Renal cortical epithelial cell (primary cell): ENCODE measurements around the gene MMP14. TPM values are rescaled to one million over a fixed set of nuclear protein-coding genes. Genes with fewer than 3 reads are reported as not detected.
"Not testable (repeated sequence)": the region's sequence is repeated elsewhere in the genome, so short reads cannot be mapped to it uniquely, and the experiment has no call there.

Source experiments
- DNase-seq: peaks from one replicate; pipeline ENCODE4 v3.0.0-alpha.2; 2011; ENCODE audit warnings: low read depth
- total RNA-seq: library from RNA; depleted of rRNA; stranded (reverse); fragments of >200 nt; gene quantifications from 2 replicates; pipeline ENCODE4 v1.2.3, GENCODE V29; 2014

The MMP14 gene
- total RNA-seq, 1 donor from 2014 or later = 180 TPM

DNA sequence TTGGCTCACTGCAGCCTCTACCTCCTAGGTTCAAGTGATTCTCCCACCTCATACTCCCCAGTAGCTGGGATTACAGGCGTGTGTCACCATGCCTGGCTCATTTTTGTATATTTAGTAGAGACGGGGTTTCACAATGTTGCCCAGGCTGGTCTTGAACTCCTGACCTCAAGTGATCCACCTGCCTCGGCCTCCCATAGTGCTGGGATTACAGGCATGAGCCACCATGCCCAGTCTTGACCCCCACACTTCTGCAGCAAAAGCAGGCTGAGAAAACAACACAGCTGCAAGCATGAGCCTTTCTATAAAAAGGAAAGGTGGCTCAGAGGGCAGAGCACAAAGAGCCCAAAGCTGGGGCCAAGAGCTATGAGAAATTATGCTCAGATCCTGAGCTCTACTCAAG, 24.0 kb downstream of the MMP14 start:
- DNase-seq = not testable (repeated sequence)

- no peak for DNase-seq
Observed at GRCh38 chr14:22861651-22862050, 25.3 kb downstream of the MMP14 start.

GRCh38 chr14:22864979-22865378, 28.6 kb downstream of the MMP14 start:
- no peak for DNase-seq

GRCh38 chr14:22865424-22866405, 29.3 kb downstream of the MMP14 start:
- DNase-seq = no peak

GRCh38 chr14:22866874-22867273, 30.5 kb downstream of the MMP14 start:
- DNase-seq = no peak

GRCh38 chr14:22870811-22871223, 34.4 kb downstream of the MMP14 start:
- DNase-seq = no peak

- DNase-seq = peak; percentile 86
Observed at GRCh38 chr14:22871224-22872032, 35.0 kb downstream of the MMP14 start, which contains the start of gene LRP10. TSS of gene LRP10 (plus strand) at chr14:22871740. CDS start at chr14:22872304, 564 bp downstream.

- peak; percentile 84 for DNase-seq
Observed at GRCh38 chr14:22872033-22872832, 35.8 kb downstream of the MMP14 start.

GRCh38 chr14:22872833-22873520, 36.6 kb downstream of the MMP14 start:
- peak; percentile 19 for DNase-seq

- DNase-seq = no peak
Observed at GRCh38 chr14:22875003-22875747, 38.8 kb downstream of the MMP14 start.

GRCh38 chr14:22875748-22876319, 39.4 kb downstream of the MMP14 start:
- DNase-seq = no peak

- DNase-seq = no peak
Observed at GRCh38 chr14:22877000-22877501, 40.7 kb downstream of the MMP14 start.

GRCh38 chr14:22878271-22879246, 42.2 kb downstream of the MMP14 start:
- DNase-seq = no peak

DNA sequence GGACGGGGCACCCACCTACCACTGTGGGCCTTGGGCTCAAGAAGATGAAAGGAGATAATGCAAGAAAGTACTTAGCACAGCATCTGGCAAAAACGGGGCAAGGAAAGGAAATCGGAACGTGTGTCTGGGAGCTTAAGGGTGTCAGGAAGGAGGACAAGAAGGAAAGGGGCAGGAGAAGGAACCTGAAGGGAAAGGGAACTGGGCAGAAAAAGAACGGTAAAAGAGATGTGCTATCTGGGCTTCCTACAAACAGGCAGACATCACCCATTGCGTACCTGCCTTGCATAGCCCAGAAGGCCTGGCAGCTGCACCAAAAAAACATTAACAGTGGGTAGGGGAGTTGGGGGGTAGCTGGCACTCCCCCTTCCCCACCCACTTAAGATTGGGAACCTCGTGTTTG, 45.7 kb downstream of the MMP14 start:
- DNase-seq = no peak

DNA sequence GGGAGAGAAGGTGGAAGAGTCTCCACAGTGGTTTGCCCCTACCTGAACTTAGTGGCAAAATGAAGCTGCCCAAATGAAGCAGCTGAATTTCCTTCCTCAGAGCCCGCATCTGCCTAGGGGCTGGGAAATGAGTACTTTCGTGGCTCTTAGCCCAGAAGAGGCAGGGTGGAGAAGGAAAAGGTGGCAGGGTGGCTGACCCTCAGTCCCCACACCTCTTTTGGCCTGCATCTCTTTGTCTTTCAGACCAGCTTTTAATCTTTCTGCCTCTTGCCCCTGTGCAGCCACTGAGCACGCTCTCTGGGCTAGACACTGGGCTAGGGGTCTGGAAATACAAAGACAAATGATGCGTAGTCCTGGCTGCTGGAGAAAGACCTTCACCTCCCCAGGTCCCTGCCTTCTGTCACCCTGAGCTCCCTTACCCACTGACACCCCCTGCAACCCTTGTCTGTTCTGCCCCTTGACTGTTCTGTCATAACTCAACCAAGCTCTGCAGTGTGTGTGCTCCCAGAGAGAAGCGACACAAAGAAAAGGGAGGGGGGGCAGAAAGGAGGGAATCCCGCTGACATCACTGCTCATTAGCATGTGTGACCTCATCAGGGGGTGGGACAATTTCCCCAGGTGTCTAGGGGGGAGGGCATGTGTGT, 46.3 kb downstream of the MMP14 start:
- DNase-seq = peak; percentile 51

DNA sequence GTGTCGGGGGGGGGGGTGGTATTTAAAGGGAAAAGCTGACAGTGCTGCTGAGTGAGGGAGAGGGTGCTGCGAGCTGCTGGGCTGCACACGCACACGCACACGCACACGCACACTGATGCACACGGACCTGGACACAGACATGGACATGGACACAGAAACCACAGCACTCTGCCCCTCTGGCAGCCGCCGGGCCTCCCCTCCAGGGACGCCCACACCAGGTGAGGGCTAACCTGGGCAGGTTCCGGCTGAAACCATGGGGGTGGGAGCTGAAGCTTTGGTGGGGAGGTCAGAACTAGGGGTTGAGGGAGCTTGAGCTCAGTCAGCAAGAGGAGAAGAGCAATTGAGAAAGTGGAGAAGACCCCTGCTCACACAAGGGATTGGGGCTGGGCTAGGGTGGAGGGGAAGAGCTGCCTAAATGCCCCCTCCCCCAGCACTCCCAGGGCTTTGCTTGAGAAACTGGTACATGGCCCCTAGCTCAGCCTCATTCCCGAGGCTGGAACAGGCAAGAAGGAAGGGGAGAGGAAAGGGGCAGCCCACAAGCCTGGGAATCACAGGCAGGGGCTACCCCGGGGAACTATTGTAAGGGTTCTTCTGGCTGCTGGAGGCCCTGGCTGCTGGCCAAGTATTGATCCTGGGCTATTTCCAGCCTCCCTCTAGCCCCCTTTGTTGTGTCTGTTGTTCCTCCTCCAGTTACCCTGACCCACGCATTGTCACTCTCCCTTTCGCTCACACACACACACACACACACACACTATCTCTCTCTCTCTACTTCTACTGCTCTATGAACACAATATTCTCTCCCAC, 47.0 kb downstream of the MMP14 start, which contains the start of gene REM2:
TSS of gene REM2 (plus strand) at position 50 of the 804 bp plus-strand sequence. CDS start at position 116, 66 bp downstream.
- DNase-seq = no peak
